22Rv1 (cell line): Measurements from ENCODE around the gene MTOR.
"Not testable (repeated sequence)": the region's sequence is repeated elsewhere in the genome, so short reads cannot be mapped to it uniquely, and the experiment has no call there.

Experiments used
- H3K27ac ChIP-seq: fragments of 450-650 bp; 2 replicates; pipeline ENCODE4 v1.5.1; 2017
- CTCF ChIP-seq: fragments of 450-650 bp; IDR thresholded peaks from 2 replicates; pipeline ENCODE4 v1.5.1; 2017; ENCODE audit warnings: mild to moderate bottlenecking
- ZFX ChIP-seq: fragments of 450-650 bp; IDR thresholded peaks from 2 replicates; pipeline ENCODE4 v1.6.1; 2017; ENCODE audit warnings: antibody characterized with exemption, borderline replicate concordance

MTOR gene

GRCh38 chr1:11101347-11101746 lies 161.0 kb downstream of the MTOR start:
- TF ChIP-seq ZFX (no peak), CTCF (no peak)

GRCh38 chr1:11100806-11101205 lies 161.5 kb downstream of the MTOR start:
- H3K27ac ChIP-seq, result not testable (repeated sequence)

More at GRCh38 chr1:11101347-11101746, 161.0 kb downstream of the MTOR start:
- no peak overlapping the region for H3K27ac ChIP-seq

- peak overlapping the region; percentile 72 for H3K27ac ChIP-seq
- TF ChIP-seq ZFX, result no peak
- no peak for TF ChIP-seq CTCF
Observed at GRCh38 chr1:11100149-11100493, 162.2 kb downstream of the MTOR start.

- TF ChIP-seq ZFX (no peak), CTCF (no peak)
- peak within 1 kb of the TSS; percentile 72 for H3K27ac ChIP-seq
Observed at GRCh38 chr1:11099310-11100148, 162.8 kb downstream of the MTOR start, which contains the start of gene EXOSC10. Gene EXOSC10, minus strand, starts transcription at chr1:11099869. Its CDS starts 38 bp downstream, at chr1:11099831.

- H3K27ac ChIP-seq, result peak overlapping the region; percentile 72
- TF ChIP-seq ZFX, result no peak
- TF ChIP-seq CTCF, result no peak
Observed at GRCh38 chr1:11098931-11099309, 163.4 kb downstream of the MTOR start.

- H3K27ac ChIP-seq, result not testable (repeated sequence)
Observed at GRCh38 chr1:11083784-11084183, 178.6 kb downstream of the MTOR start.

- TF ChIP-seq ZFX (no peak), CTCF (no peak)
- H3K27ac ChIP-seq, result no peak overlapping the region
Observed at GRCh38 chr1:11080931-11081330, 181.4 kb downstream of the MTOR start.

GRCh38 chr1:11078631-11079030 lies 183.7 kb downstream of the MTOR start:
- H3K27ac ChIP-seq, result no peak overlapping the region
- TF ChIP-seq CTCF, result no peak
- no peak for TF ChIP-seq ZFX

GRCh38 chr1:11073398-11073797 lies 189.0 kb downstream of the MTOR start:
- not testable (repeated sequence) for H3K27ac ChIP-seq
